DLD1 (cell line): ENCODE measurements around the gene TPCN1.

ENCODE experiments used
- in situ Hi-C: cut with HindIII; loops from 2 replicates; pipeline ENCODE4 v1.10.0; 2017; ENCODE audit warnings: low sequenced_read_pairs

Gene TPCN1

GRCh38 chr12:113301811-113302210, 80.5 kb downstream of the TPCN1 start:
- in situ Hi-C loops, result no loop called here

- in situ Hi-C loops, result no loop called here
Measured at GRCh38 chr12:113302466-113302865, 81.2 kb downstream of the TPCN1 start.

- in situ Hi-C loops, result no loop called here
Measured at GRCh38 chr12:113302886-113303640, 81.8 kb downstream of the TPCN1 start.

- in situ Hi-C loops, result no loop called here
Measured at GRCh38 chr12:113305281-113305856, 84.1 kb downstream of the TPCN1 start.

- in situ Hi-C loops, result no loop called here
Measured at GRCh38 chr12:113306382-113306781, 85.1 kb downstream of the TPCN1 start.

GRCh38 chr12:113310489-113310888, 89.2 kb downstream of the TPCN1 start:
- in situ Hi-C loops, result no loop called here

GRCh38 chr12:113314121-113314529, 92.9 kb downstream of the TPCN1 start:
- in situ Hi-C loops, result no loop called here

GRCh38 chr12:113315358-113315757, 94.1 kb downstream of the TPCN1 start:
- in situ Hi-C loops, result no loop called here

GRCh38 chr12:113316155-113316554, 94.9 kb downstream of the TPCN1 start:
- in situ Hi-C loops, result no loop called here

GRCh38 chr12:113317122-113317521, 95.9 kb downstream of the TPCN1 start:
- in situ Hi-C loops, result no loop called here

- in situ Hi-C loops, result no loop called here
Measured at GRCh38 chr12:113318046-113318656, 96.9 kb downstream of the TPCN1 start.

- in situ Hi-C loops, result no loop called here
Measured at GRCh38 chr12:113318900-113319628, 97.8 kb downstream of the TPCN1 start.

GRCh38 chr12:113320401-113320800, 99.1 kb downstream of the TPCN1 start:
- in situ Hi-C loops, result no loop called here

GRCh38 chr12:113322343-113322742, 101.1 kb downstream of the TPCN1 start:
- in situ Hi-C loops, result no loop called here

- in situ Hi-C loops, result no loop called here
Measured at GRCh38 chr12:113325916-113326315, 104.7 kb downstream of the TPCN1 start.

- in situ Hi-C loops, result no loop called here
Measured at GRCh38 chr12:113326775-113327395, 105.6 kb downstream of the TPCN1 start.

GRCh38 chr12:113328368-113328889, 107.2 kb downstream of the TPCN1 start:
- in situ Hi-C loops, result no loop called here

GRCh38 chr12:113329022-113329790, 107.9 kb downstream of the TPCN1 start:
- in situ Hi-C loops, result no loop called here

- in situ Hi-C loops, result no loop called here
Measured at GRCh38 chr12:113329791-113330417, 108.6 kb downstream of the TPCN1 start.

- in situ Hi-C loops, result no loop called here
Measured at GRCh38 chr12:113330505-113330904, 109.2 kb downstream of the TPCN1 start.
